Thyroid gland (tissue), 4 donors: ENCODE results near the gene ANO7. TPM values are rescaled to one million over a fixed set of nuclear protein-coding genes. Genes with fewer than 3 reads are reported as not detected.
A peak's percentile ranks its signal among the peaks of the same experiment; 100 is the strongest.

Source experiments
- DNase-seq, 2 donors: peaks; one replicate each; pipeline ENCODE4 v3.0.0-alpha.2; 2019
- H3K27ac ChIP-seq, 3 donors: fragments of 200-600 bp; sonication (generic); 1 replicate in 2 of 3; 2 replicates in 1 of 3; pipeline ENCODE4 v1.5.1; 2016 to 2019; ENCODE audit warnings: mild to moderate bottlenecking in 1 of 3, moderate library complexity in 1 of 3
- H3K27me3 ChIP-seq: fragments of 200-600 bp; sonication (generic); one replicate; pipeline ENCODE4 v1.5.1; 2019
- H3K36me3 ChIP-seq, 2 donors: fragments of 200-600 bp; sonication (generic); one replicate each; pipeline ENCODE4 v1.5.1; 2016 to 2019
- H3K4me1 ChIP-seq, 2 donors: fragments of 200-600 bp; sonication (generic); one replicate each; pipeline ENCODE4 v1.5.1; 2017 to 2019
- H3K4me3 ChIP-seq, 3 donors: fragments of 200-600 bp; sonication (generic); replicated peaks in 1 of 3; 1 replicate in 2 of 3; 2 replicates in 1 of 3; pipeline ENCODE4 v1.5.1; 2016; ENCODE audit warnings: mild to moderate bottlenecking in 1 of 3
- H3K9me3 ChIP-seq: fragments of 200-600 bp; sonication (generic); one replicate; pipeline ENCODE4 v1.5.1; 2017
- POLR2A ChIP-seq, 2 donors: fragments of 450-650 bp; IDR thresholded peaks; one replicate each; pipeline ENCODE4 v1.6.1; 2017; ENCODE audit warnings: antibody characterized with exemption in 2 of 2, mild to moderate bottlenecking in 2 of 2, moderate library complexity in 1 of 2
- WGBS, 2 donors: methylation state at CpG; one replicate each; pipeline ENCODE4 v1.1.5; 2017; 5-methylcytosine and 5-hydroxymethylcytosine counted together
- intact Hi-C: fragments of 100-400 bp; cut with DNase I; formaldehyde crosslinking; loops from one replicate; pipeline ENCODE4 v1.15.1; 2023
- total RNA-seq, 4 donors: library from RNA; depleted of rRNA; stranded (reverse); fragments of >200 nt; gene quantifications; one replicate each; pipeline ENCODE4 v1.2.3, GENCODE V29; 2016
- TF ChIP-seq, protein P1 (sequence below), 6 experiments: fragments of 200-600 bp in 3 of 6; fragments of 450-650 bp in 3 of 6; sonication (generic) in 3 of 6; IDR thresholded peaks; one replicate each; pipeline ENCODE4 v1.5.1; 2016 to 2019; ENCODE audit warnings: antibody characterized with exemption in 6 of 6, mild to moderate bottlenecking in 2 of 6, inconsistent platforms in 1 of 6, moderate library complexity in 1 of 6

ANO7 gene
- total RNA-seq, 4 donors from 2014 or later, result 0.94 to 1.8 (median 0.98) TPM; not detected in 1

- DNase-seq, result no peak
- Histone ChIP-seq H3K27me3 (no peaks in the 10 kb centered on the region), H3K36me3 (peaks cover 68 to 75% of the 10 kb centered on the region in 2 donors), H3K9me3 (no peaks in the 10 kb centered on the region), H3K4me3 (no peak overlapping the region), H3K27ac (no peak overlapping the region), H3K4me1 (no peaks in the 10 kb centered on the region)
- TF ChIP-seq, protein P1, sequence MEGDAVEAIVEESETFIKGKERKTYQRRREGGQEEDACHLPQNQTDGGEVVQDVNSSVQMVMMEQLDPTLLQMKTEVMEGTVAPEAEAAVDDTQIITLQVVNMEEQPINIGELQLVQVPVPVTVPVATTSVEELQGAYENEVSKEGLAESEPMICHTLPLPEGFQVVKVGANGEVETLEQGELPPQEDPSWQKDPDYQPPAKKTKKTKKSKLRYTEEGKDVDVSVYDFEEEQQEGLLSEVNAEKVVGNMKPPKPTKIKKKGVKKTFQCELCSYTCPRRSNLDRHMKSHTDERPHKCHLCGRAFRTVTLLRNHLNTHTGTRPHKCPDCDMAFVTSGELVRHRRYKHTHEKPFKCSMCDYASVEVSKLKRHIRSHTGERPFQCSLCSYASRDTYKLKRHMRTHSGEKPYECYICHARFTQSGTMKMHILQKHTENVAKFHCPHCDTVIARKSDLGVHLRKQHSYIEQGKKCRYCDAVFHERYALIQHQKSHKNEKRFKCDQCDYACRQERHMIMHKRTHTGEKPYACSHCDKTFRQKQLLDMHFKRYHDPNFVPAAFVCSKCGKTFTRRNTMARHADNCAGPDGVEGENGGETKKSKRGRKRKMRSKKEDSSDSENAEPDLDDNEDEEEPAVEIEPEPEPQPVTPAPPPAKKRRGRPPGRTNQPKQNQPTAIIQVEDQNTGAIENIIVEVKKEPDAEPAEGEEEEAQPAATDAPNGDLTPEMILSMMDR (IDR thresholded peaks at IDR 0.05), result no peak
- no peak for TF ChIP-seq POLR2A (IDR thresholded peaks at IDR 0.05)
- WGBS, 2 donors, result 82 to 84% methylated on average over 16 to 20 of the region's 20 CpGs
- intact Hi-C loops, result no loop called here
These were observed 40.5 kb downstream of the ANO7 start for GRCh38 chr2:241228860-241229516.

GRCh38 chr2:241229563-241230401, 41.3 kb downstream of the ANO7 start:
- intact Hi-C loops, result no loop called here
- no peak overlapping the region for H3K4me3 ChIP-seq
- no peak overlapping the region for H3K27ac ChIP-seq
- H3K27me3 ChIP-seq, result no peaks in the 10 kb centered on the region
- peaks cover 75 to 83% of the 10 kb centered on the region in 2 donors for H3K36me3 ChIP-seq
- 90 to 93% methylated on average over 21 to 25 of the region's 29 CpGs for WGBS, 2 donors
- H3K9me3 ChIP-seq, result no peaks in the 10 kb centered on the region
- no peaks in the 10 kb centered on the region for H3K4me1 ChIP-seq
- TF ChIP-seq, protein P1 (IDR thresholded peaks at IDR 0.05), result no peak
- no peak for TF ChIP-seq POLR2A (IDR thresholded peaks at IDR 0.05)
- DNase-seq, result no peak

- intact Hi-C loops, result no loop called here
- 85 to 93% methylated on average over 19 of the region's 19 CpGs for WGBS, 2 donors
- Histone ChIP-seq H3K9me3 (no peaks in the 10 kb centered on the region), H3K4me3 (no peak overlapping the region), H3K27ac (no peak overlapping the region), H3K36me3 (peaks cover 82 to 89% of the 10 kb centered on the region in 2 donors), H3K27me3 (no peaks in the 10 kb centered on the region), H3K4me1 (no peaks in the 10 kb centered on the region)
- DNase-seq, result peak; percentile 19 to 31
- TF ChIP-seq, protein P1 (IDR thresholded peaks at IDR 0.05), result no peak
- TF ChIP-seq POLR2A (IDR thresholded peaks at IDR 0.05), result no peak
These were observed 42.0 kb downstream of the ANO7 start for GRCh38 chr2:241230435-241230834.

DNA sequence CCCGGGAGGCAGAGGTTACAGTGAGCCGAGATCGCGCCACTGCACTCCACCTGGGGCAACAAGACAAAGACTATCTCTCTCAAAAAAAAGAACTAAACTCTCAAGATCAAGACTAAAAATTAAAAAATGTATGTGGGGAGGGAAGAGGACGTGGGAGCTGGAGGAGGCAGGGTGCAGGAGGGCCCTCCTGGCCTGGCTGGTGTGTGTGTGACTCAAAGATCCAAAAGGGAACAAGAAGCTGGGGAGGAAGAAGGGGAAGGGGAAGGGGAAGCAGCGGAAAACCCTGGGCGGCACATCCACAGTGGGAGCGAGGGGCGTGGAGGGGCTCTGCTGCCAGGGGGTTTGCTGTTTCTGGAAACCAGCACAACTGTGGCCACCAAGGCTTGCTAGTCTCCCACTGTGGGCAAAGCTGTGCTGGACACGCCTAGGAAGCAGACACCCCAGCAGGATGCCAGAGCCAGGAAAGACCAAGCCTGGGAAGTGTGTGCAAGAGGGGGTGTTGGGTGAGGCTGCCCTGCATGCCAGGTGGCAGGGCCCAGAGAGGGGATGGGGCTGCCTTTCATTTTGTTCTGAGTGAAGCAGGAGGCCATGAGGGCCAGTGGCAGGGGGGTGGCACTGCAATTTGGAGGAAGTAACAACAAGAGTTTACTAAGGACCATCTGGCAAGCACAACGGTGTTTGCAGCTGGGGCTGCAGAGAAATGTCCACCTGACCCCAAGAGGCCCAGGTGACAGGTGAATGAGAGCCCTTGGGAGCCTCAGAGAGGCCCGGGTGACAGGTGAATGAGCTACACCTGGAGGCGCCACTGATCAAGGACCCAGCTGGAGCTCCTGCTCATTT, 44.5 kb downstream of the ANO7 start:
- H3K4me1 ChIP-seq, result no peaks in the 10 kb centered on the region
- no peak overlapping the region for H3K27ac ChIP-seq
- no peaks in the 10 kb centered on the region for H3K27me3 ChIP-seq
- H3K36me3 ChIP-seq, result peaks cover 90 to 97% of the 10 kb centered on the region in 2 donors
- no peak overlapping the region for H3K4me3 ChIP-seq
- intact Hi-C loops, result no loop called here
- no peaks in the 10 kb centered on the region for H3K9me3 ChIP-seq
- no peak for DNase-seq
- 87 to 89% methylated on average over 13 of the region's 13 CpGs for WGBS, 2 donors
- TF ChIP-seq, protein P1 (IDR thresholded peaks at IDR 0.05), result no peak
- no peak for TF ChIP-seq POLR2A (IDR thresholded peaks at IDR 0.05)
